Coronary artery (tissue), 2 donors: ENCODE measurements around the gene ZNF681.
"Not testable (repeated sequence)": the region's sequence is repeated elsewhere in the genome, so short reads cannot be mapped to it uniquely, and the experiment has no call there.

Experiments
- DNase-seq: peaks from one replicate; pipeline ENCODE4 v3.0.0-alpha.2; 2017; ENCODE audit warnings: low spot score
- H3K27ac ChIP-seq, 2 donors: fragments of 200-600 bp; sonication (generic); one replicate each; pipeline ENCODE4 v1.5.1; 2016 to 2019
- H3K4me3 ChIP-seq: fragments of 200-600 bp; sonication (generic); 2 replicates; pipeline ENCODE4 v1.5.1; 2016; ENCODE audit warnings: mild to moderate bottlenecking, moderate library complexity
- TF ChIP-seq, protein P1 (sequence below): fragments of 200-600 bp; sonication (generic); IDR thresholded peaks from one replicate; pipeline ENCODE4 v1.5.1; 2019; ENCODE audit warnings: antibody characterized with exemption

ZNF681 gene

DNA sequence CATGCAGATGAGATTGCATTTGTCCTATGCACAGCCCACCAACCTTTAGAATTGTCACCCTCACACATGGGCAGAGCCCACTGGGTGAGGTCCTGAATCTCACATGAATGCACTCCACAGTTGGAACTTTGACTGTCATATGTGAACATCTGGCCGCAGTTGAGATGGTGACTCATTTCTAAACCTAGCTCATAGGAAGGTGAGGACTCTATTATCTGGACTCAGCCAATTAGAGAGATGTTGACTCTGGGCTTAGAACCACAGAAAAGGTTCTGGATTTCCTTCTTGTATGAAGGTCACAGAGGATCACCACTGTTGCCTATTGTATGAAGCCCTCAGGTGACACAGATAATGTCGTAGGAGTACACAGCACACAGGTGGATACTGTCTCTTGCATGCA, 25.6 kb upstream of the ZNF681 start:
- Histone ChIP-seq H3K4me3 (no peak overlapping the region), H3K27ac (no peak overlapping the region)
- TF ChIP-seq, protein P1, sequence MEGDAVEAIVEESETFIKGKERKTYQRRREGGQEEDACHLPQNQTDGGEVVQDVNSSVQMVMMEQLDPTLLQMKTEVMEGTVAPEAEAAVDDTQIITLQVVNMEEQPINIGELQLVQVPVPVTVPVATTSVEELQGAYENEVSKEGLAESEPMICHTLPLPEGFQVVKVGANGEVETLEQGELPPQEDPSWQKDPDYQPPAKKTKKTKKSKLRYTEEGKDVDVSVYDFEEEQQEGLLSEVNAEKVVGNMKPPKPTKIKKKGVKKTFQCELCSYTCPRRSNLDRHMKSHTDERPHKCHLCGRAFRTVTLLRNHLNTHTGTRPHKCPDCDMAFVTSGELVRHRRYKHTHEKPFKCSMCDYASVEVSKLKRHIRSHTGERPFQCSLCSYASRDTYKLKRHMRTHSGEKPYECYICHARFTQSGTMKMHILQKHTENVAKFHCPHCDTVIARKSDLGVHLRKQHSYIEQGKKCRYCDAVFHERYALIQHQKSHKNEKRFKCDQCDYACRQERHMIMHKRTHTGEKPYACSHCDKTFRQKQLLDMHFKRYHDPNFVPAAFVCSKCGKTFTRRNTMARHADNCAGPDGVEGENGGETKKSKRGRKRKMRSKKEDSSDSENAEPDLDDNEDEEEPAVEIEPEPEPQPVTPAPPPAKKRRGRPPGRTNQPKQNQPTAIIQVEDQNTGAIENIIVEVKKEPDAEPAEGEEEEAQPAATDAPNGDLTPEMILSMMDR: no peak
- no peak for DNase-seq

DNA sequence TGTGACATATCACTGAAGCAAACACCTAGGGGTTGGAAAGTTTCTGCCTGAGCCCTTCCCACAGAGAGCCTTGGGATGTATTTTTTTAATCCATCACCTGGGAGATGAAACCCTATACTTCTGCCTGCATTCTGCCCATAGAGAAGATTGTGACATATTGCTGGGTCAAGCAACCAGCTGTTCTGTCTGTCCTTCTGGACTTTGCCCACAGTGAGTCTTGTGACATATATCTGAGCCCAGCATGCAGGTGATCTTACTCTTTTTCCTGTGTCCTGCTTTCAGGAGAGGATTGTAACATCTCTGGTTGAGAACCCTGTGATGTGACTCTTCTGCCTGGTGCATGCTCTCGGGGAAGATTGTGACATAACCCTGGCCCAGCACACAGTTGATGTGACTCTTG, 24.9 kb upstream of the ZNF681 start:
- Histone ChIP-seq H3K4me3 (no peak overlapping the region), H3K27ac (no peak overlapping the region)
- TF ChIP-seq, protein P1: no peak
- no peak for DNase-seq

DNA sequence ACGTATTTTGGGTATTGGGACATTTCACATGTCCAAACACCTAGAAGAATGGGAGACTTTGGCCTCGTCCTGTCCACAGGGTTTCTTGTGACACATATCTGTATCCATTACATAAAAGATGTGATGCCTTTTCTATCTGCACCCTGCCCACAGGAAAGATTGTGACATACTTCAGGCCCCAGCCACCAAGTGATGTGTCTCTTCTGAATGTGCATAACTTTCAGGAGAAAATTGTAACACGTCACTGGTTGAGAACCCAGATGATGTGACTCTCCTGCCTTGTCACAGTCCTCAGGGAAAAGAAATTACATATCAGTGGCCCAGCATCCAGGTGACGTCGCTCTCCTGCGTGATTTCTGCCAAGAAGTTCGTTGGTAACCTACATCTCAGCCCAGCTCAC, 21.0 kb upstream of the ZNF681 start:
- no peak for DNase-seq
- TF ChIP-seq, protein P1: no peak
- no peak overlapping the region for H3K27ac ChIP-seq
- H3K4me3 ChIP-seq: no peak overlapping the region

DNA sequence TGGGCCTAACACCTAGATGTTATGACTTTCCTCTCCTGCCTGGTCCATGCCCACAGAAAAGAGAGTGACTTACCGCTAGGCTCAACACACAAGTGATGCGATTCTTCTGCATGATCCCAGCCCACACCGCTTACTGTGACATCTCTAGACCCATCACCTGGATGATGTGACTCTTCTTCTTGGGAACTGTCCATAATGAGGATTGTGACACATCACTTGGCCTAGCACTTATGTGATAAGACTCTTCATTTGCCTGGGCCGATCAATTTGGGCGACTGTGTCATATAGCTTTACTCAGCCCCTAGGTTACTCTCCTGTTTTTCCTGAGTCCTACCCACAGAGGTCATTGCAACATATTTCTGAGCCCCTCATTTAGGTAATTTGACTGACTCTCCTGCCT, 19.9 kb upstream of the ZNF681 start:
- no peak overlapping the region for H3K27ac ChIP-seq
- DNase-seq: no peak
- no peak overlapping the region for H3K4me3 ChIP-seq
- TF ChIP-seq, protein P1: no peak

DNA sequence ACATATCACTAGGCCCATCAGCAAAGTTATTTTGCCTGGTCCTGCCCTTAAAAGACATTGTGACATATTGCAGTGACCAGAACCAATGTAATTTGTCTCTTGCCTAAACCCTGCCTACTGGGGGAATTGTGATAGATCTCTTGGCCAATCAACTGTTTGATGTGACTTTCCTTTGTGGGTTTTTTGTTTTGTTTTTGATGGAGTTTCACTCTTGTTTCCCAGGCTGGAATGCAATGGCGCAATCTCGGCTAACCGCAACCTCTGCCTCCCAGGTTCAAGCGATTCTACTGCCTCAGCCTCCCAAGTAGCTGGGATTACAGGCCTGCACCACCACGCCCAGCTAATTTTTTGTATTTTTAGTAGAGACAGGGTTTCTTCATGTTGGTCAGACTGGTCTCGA, 19.3 kb upstream of the ZNF681 start:
- H3K4me3 ChIP-seq, H3K27ac ChIP-seq, DNase-seq: not testable (repeated sequence)

DNA sequence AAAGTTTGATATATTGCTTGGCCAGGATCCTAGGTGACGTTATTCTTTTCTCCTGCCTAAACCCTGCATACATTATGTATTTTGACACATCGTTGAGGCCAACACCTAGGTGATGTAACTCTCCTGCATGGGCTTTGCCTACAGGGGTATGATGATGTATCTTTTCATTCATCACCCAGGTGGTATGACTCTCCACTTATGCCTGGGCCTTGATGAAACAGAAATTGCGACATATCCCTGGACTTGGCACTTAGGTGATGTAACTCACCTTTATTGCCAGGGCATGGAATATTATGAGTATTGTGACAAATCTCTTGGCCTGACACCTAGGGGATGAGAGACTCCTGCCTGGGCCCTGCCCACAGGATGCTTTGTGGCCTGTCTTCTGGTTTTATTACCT, 18.5 kb upstream of the ZNF681 start:
- TF ChIP-seq, protein P1: no peak
- no peak for DNase-seq
- Histone ChIP-seq H3K4me3 (no peak overlapping the region), H3K27ac (no peak overlapping the region)

DNA sequence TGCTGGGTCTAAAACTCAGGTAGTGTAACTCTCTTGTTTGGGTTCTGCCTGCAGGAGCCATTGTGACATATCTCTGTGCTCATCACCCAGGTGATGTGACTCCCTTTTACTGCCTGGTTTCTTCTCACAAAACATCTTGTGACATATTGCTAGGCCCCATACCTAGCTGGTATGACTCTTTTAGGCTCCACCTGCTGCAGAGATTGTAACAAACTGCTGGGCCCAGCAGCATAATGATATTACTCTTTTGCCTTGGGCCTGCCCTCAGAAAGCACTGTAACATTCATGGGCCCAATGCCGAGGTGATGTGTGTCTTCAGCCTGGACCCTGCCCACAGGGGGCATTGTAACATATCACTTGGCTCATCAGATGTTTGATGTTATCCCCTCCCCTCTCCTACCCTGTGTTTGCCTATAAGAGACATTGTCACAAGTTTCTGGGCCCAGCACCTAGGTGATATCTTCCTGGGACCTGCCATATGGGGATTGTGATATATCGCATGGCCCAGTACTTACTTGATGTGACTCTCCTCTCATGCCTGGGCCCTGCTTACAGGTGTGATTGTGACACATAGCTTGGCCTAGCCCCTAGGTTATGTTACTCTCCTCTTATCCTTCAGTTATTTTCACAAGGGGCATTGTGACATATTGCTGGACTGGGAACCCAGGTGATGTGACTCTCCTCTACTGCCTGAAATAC, 18.0 kb upstream of the ZNF681 start:
- TF ChIP-seq, protein P1: no peak
- no peak overlapping the region for H3K4me3 ChIP-seq
- DNase-seq: no peak
- no peak overlapping the region for H3K27ac ChIP-seq

DNA sequence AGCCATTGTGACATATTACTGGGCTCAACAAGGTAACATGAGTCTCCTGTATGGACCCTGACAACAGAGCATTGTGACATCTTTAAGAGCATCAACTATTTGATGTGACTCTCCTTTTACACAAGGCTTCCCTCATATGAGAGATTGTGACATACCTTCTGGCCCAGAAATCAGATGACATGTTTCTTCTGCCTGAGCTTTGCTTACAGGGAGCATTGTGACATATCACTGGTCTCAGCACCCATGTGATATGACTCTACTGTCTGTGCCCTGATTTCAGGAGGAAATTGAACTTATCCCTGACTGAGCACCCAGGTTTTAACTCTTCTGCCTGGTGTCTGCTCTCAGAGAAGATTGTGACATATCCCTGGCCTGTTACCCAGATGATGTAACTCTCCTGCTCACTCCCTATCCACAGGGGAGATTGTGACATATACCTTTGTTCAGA, 15.9 kb upstream of the ZNF681 start:
- DNase-seq: no peak
- TF ChIP-seq, protein P1: no peak
- Histone ChIP-seq H3K4me3 (no peak overlapping the region), H3K27ac (no peak overlapping the region)
